Embryonic facial prominence (tissue), 1 donor: ENCODE results near the gene STX11.

ENCODE experiments used
- DNase-seq: peaks from one replicate; pipeline ENCODE4 v3.0.0-alpha.2; 2016; ENCODE audit errors: extremely low spot score

Gene STX11

DNA sequence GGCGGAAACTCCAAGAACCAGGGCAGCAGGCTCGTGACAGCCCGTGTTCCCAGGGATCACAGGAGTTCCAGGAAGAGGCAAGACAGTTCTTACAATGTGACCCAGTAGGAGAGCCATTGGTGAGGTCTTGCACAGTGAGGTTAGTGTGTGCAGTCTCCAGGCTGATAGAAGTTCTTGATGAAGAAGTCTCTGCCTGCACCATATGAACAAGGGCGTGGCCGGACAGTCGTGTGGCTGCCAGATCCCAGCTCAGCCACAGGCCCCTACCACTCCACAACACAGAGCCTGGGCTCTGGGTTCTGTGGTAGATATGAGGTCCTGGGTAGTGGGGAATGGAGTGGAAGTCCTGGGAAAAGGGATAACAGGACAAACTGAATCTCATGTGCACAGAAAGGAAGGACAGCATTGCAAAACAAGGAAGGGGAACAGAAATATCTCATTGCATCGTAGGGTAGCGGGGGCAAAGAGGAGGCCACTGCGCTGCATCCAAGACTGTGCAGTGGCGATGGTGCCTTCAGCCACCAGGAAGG is 65.2 kb downstream of the STX11 start:
- no peak for DNase-seq

DNA sequence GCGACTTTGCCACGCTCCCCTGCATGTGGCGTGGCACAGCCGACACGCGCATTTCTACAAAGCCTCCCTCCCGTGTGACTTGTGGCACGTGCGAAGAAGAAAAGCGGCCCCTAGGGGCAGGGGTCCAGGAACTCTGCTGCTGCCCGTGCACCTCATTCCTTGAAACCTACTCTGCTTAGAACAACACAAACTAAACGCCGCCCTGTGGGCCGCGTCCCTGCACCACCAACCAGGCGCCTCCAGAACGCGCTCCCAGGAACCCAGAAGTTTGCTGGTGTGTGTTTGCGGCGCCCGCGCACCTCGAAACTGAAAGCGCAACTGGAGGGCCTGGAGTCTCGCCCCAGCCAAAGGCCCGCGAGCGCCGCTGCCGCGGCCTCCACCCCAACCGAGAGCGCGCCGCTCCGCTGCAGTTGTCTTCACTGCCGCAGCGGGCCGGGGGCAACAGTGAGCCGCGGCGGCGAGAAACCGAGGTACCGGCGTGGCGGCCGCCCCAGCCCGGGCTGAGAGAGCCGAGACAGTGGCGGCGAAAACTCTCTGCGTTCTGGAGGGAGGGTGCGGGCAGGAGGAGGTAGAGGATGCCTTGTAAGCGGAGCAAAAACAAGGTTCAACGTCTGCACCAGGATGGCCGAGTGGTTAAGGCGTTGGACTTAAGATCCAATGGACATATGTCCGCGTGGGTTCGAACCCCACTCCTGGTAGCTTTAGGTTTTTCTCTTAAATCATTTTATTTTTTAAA is 65.8 kb downstream of the STX11 start:
- peak; percentile 93 for DNase-seq

DNA sequence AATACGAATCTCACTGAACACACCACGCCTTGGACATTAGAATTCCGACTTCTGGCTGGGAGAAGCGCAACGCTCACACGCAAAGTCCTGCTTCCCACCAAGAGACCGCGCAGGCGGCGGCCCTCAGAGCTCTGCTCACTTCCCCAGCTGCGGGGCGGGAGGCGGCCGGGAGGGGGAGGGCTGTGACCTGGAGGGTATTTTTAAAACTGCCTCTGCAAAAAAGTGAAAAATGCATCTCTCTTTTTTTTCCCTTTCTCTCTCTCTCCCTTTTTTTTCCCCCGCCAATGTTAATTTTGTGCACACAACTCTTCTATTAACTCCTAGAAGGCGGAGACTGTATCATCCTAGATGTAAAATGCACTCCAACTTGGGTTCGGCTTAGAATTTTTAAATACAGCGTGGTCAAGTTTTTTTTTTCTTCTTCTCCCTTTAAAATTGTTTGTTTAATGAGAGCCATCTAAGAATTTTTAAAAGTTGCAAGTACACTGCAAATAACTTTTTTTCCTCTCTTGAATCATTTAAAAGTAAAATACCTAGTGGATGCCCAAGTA is 66.4 kb downstream of the STX11 start:
- DNase-seq = no peak

DNA sequence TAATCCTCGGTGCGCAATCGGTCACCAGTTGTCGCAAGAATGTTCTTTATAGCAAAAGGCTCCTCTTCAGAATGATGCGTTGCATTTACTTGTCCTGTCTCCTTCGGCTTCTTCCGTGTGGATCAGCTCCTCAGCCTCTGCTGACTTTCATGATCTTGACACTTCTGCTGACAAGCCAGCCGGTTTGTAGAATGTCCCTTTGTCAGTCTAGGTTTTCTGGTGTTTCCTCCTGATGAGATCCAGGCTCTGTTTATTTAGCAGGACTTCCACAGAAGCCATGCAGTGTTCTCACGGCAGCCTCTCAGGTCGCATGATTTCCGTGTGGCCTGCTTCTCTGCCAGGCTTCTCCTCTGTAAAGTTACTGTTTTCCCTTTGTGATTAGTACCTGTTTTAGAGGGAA is 66.9 kb downstream of the STX11 start:
- no peak for DNase-seq

DNA sequence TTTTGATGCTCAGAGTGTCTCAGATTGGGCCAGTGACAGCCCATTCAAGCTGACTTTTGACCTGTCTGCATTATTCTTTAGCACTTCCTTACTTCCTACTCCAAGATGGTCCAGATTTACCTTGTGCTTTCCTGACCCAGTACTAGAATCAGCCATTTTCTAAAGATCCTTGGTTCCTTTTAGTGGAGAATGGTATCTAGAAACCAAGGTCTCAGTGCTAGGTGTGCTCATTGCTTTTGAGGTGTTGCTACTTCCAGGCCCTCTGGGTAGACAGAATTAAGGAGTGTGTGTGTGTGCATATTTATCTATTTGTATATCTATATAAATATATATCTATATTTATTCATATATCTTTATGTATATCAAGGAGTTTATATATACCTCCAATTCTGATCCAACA is 67.5 kb downstream of the STX11 start:
- no peak for DNase-seq

DNA sequence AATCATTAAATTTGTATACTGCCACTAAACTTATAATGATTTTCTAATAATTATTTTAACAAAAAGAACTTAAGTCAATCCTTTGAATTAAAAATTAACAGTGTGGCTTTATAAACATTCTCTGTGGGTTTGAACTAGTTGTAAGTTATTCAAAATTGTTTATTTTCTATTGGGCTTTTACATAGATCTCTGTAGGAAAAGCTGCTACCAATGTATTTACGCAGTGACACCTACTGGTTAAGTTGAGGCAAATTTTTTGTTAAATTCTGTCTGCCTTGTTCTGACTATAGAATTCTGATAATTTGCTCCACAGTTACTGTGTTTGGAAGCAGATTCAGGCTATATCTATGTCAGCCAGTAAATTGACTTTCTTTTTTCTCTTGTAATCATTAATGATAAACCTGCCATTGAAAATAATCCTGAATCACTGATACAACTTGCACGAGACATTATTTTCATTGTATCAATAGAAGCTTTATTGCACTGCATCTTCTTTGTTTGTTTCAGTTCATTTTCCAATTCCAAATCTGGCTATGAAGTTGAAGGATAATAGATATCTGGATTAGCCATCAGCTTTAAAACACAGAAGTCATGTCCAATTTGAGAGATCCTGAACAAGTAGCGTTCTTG is 68.9 kb downstream of the STX11 start:
- peak; percentile 42 for DNase-seq

DNA sequence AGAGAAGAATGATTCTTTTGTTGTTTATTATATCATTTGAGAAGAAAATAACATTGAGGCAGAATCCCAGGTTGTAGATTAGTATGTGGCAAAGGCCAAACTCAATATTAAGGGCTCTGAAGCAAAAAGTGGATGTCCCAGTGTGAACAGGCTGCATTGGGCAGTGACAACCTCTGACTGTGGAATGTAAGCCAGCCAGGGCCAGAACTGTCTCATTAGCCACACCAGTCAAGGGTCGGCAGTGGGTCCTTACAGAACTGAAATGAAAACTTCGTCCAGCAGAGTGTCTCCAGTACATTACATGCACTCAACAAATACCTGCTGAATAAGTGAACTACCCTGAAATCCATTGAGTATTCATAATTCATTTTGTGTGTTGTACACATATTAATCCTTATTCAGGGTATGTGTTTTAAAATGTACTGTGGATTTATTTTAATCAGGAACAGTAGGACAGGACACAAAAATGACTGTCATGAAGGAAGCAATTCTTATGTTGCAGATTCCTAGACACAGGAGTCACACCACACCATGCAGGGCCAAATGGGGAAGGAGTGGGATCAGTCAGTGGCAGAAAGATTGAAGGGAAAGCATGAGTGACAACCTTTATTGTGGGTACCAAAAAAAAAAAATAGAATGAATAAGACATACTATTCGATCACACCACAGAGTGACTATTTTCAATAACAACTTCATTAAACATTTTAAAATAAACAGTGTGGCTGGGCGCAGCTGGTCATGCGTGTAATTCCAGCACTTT is 69.9 kb downstream of the STX11 start:
- DNase-seq = no peak

DNA sequence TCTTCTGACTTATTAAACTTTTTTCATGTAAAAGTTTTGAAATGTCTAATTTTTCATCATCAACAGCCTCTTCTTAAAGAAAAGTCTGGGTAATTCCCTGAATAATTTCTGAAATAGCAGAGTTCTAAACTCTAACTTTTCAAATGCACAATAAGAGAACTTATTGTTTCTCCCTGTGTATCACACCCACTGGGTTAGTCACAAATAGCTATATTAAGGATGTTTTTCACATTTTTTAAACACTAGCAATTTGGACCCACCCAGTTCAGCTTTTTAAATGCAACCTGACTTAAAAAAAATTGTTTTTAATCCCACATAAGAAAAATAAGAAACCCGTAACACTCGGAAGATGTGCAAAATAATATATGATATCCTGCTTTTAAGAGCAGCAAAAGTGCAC is 73.4 kb downstream of the STX11 start:
- no peak for DNase-seq

DNA sequence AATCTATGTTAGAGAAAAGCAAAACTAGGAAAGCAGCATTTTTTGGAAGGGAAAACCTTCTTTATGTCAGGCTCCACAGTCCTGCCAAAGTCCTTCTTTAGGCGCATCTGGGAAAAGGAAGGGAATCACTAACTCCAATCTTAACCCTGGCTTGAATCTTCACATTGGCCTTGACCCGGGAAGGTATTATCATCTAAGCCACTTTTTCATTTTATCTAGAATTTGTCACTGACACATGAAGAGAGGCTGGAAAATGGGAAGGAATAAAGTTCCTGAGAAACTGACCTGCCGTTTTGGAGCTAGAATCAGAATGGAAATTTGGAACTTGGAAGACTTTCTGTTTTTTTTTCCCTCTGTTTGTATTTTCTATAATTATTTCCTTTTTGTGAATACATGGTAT is 81.4 kb downstream of the STX11 start:
- DNase-seq = no peak

DNA sequence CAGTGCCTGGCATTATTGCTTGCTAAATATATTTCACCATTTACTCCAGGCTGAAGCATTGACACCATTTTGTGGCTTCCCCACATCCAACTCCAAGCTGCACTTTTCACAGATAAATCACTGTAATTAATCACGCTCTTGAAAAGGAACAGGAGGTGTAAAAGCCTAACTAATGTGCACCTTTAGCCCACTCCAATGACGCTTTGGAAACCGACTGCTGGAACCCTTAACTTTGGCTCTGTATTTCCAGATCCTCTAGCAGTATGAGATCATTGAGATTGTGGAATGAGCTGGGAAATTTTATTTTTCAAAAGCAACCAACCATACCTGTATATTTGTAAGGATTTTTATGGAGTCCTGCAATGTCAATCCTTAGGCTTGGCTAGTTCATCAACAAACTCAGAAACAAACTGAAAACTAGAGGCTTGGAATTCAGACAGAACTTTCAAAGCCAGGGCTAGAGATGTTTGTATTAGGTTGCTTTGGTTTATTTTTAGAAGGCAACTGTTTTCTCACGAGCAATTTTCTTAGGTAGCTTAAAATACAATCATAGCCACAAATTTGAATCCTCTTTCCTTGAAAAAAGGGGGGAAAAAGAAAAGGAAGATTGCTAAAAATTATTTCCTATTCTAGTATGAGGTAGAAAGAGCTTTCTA is 82.0 kb downstream of the STX11 start:
- no peak for DNase-seq

DNA sequence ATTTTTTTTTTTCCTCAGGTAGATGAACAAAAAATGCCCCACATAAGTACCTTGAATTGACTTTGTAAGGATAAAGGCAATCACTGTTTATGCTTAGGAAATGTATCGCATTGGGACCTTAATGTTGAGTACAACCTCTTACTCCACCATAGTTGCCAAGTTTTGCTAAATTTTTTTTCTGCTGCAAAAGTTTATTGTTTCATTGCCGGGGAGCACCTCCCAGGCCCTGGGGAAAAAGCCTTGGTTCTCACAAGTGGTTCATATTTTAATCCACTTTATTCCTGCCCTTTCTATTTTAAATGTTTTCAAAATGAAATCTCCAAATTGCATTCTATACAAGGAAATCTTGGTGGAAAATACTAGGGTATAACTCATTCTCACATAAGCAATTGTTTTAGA is 82.5 kb downstream of the STX11 start:
- no peak for DNase-seq

DNA sequence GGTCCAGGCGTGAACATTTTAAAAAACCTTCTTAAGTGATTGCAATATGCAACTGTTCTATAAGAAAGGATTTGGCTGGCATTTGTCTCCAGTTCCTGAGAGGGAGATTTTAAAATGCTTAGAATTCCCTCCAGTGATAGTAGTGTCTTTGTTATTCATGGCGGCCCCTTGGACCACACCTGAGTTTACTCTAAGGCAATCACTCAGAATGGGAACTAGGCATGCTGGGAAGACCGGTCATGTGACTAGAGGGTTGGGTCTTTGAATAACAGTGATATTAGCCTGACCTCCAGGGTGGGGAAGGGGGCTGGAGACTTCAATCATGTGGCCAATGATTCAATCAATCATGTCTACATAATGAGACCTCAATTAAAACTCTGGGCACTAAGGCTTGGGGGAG is 84.1 kb downstream of the STX11 start:
- DNase-seq = no peak

DNA sequence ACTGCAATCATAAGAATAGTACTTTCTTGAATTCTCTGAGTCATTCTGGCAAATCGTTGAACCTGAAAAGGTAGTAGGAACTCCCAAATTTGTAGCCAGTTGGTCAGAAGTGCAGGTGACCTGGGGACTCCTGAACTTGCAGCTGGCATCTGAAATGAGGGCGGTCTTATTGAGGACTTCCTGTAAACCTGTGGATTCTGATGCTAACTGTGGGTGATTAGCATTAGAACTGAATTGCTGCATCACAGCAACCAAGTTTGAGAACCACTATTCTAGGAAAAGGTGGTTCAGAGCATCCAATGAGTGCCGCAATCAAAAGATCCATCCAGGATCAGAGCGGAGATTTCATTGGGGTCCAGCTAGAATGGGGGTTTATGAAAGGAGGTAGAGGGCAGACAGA is 84.6 kb downstream of the STX11 start:
- DNase-seq = no peak
